A549 (cell line): ENCODE results near the gene BCAS3. TPM values are rescaled to one million over a fixed set of nuclear protein-coding genes. Genes with fewer than 3 reads are reported as not detected.

Experiments used
- ATAC-seq, 2 experiments: fragments of 200-7000 bp in 1 of 2; fragments of >200 bp in 1 of 2; cut with Nextera tagmentation in 1 of 2; cut with Tn5 transposase in 1 of 2; 3 replicates each; pipeline versions ENCODE4 v1.8.0 to v1.9.1; 2018 to 2020; ENCODE audit warnings: mild to moderate bottlenecking in 1 of 2, moderate library complexity in 1 of 2
- CTCF ChIA-PET: fragments of 300-600 bp; sonication (Branson Sonifier 250); formaldehyde crosslinking; extraction: SDS; loops from one replicate; lab custom pipeline; 2021; ENCODE audit warnings: antibody characterized with exemption, inconsistent platforms; lab: Yijun Ruan, JAX
- POLR2A ChIA-PET: fragments of 350-600 bp; formaldehyde crosslinking; extraction: SDS; loops from one replicate; lab custom pipeline; 2021; ENCODE audit warnings: antibody characterized with exemption, inconsistent platforms; lab: Yijun Ruan, JAX
- DNase-seq, 2 experiments: peaks; one replicate each; pipeline versions ENCODE4 v3.0.0 to v3.0.0-alpha.2; 2011 to 2016; ENCODE audit warnings: low read depth in 1 of 2, low spot score in 1 of 2
- FAIRE-seq: peaks from 2 replicates; lab custom pipeline; 2011; peaks lifted over from hg19 to GRCh38; lab: Jason Lieb, UNC
- H3K27ac ChIP-seq, 2 experiments: fragments of >200 bp; sonication (Bioruptor Twin); formaldehyde crosslinking; 3 replicates each; pipeline ENCODE4 v1.5.1; 2016 to 2017
- H3K4me1 ChIP-seq: fragments of >200 bp; sonication (Bioruptor Twin); formaldehyde crosslinking; 3 replicates; pipeline ENCODE4 v1.6.1; 2016
- H3K4me2 ChIP-seq: fragments of >200 bp; sonication (Bioruptor Twin); formaldehyde crosslinking; 3 replicates; pipeline ENCODE4 v1.6.1; 2016
- H3K4me3 ChIP-seq: fragments of >200 bp; sonication (Bioruptor Twin); formaldehyde crosslinking; 3 replicates; pipeline ENCODE4 v1.5.1; 2016
- H3K9me3 ChIP-seq: fragments of >200 bp; sonication (Bioruptor Twin); formaldehyde crosslinking; 3 replicates; pipeline ENCODE4 v1.6.1; 2016
- BHLHE40 ChIP-seq: IDR thresholded peaks from 2 replicates; pipeline ENCODE4 v1.6.1; 2012; ENCODE audit warnings: low read depth, low read length, inconsistent platforms
- CHD4 ChIP-seq: fragments of 200-600 bp; sonication (generic); IDR thresholded peaks from 2 replicates; pipeline ENCODE4 v1.6.1; 2016; ENCODE audit warnings: antibody characterized with exemption, mild to moderate bottlenecking, borderline replicate concordance
- EP300 ChIP-seq, 2 experiments: fragments of >200 bp; sonication (Bioruptor Twin); formaldehyde crosslinking; IDR thresholded peaks; 2 replicates in 1 of 2; 3 replicates in 1 of 2; pipeline ENCODE4 v1.6.1; 2016 to 2017
- FOSB ChIP-seq: fragments of 250-450 bp; sonication (Bioruptor Pico); IDR thresholded peaks from 2 replicates; pipeline ENCODE4 v1.5.0; 2020; ENCODE audit warnings: mild to moderate bottlenecking, moderate library complexity
- FOXS1 ChIP-seq: fragments of 250-450 bp; sonication (Bioruptor Pico); IDR thresholded peaks from 2 replicates; pipeline ENCODE4 v1.5.0; 2020; ENCODE audit warnings: mild to moderate bottlenecking, moderate library complexity
- JUN ChIP-seq, 2 experiments: fragments of >200 bp; sonication (Bioruptor Twin); formaldehyde crosslinking; IDR thresholded peaks; 2 replicates in 1 of 2; 3 replicates in 1 of 2; pipeline ENCODE4 v1.6.1; 2016 to 2017
- JUNB ChIP-seq: fragments of >200 bp; sonication (Bioruptor Twin); formaldehyde crosslinking; IDR thresholded peaks from 2 replicates; pipeline ENCODE4 v1.6.1; 2016
- KDM1A ChIP-seq: fragments of 200-600 bp; sonication (generic); IDR thresholded peaks from 2 replicates; pipeline ENCODE4 v1.6.1; 2016; ENCODE audit warnings: low read depth, mild to moderate bottlenecking
- MYC ChIP-seq: IDR thresholded peaks from 2 replicates; pipeline ENCODE4 v1.6.1; 2012; ENCODE audit warnings: mild to moderate bottlenecking, inconsistent platforms, low read length, improper control_type of control experiment, borderline replicate concordance
- RAD21 ChIP-seq, 2 experiments: fragments of >200 bp in 1 of 2; sonication (Bioruptor Twin) in 1 of 2; formaldehyde crosslinking in 1 of 2; IDR thresholded peaks in 1 of 2; conservative IDR thresholded peaks in 1 of 2; 2 replicates in 1 of 2; 3 replicates in 1 of 2; pipeline ENCODE4 v1.6.1; 2012 to 2018; ENCODE audit warnings: inconsistent platforms in 1 of 2
- RNF2 ChIP-seq: fragments of 200-600 bp; sonication (generic); IDR thresholded peaks from 2 replicates; pipeline ENCODE4 v1.6.1; 2016; ENCODE audit warnings: low read depth, mild to moderate bottlenecking, antibody characterized with exemption, moderate library complexity, borderline replicate concordance
- SREBF2 ChIP-seq: fragments of 450-650 bp; IDR thresholded peaks from 2 replicates; pipeline ENCODE4 v1.6.1; 2014; ENCODE audit warnings: mild to moderate bottlenecking, moderate library complexity
- TFCP2L1 ChIP-seq: fragments of 250-450 bp; sonication (Bioruptor Pico); IDR thresholded peaks from 2 replicates; pipeline ENCODE4 v1.5.0; 2021; ENCODE audit warnings: mild to moderate bottlenecking
- ZC3H11A ChIP-seq: fragments of 450-650 bp; IDR thresholded peaks from 2 replicates; pipeline ENCODE4 v1.6.1; 2014; ENCODE audit warnings: antibody characterized with exemption, mild to moderate bottlenecking
- WGBS: methylation state at CpG from one replicate; pipeline ENCODE4 v1.1.6; 2017; ENCODE audit errors: missing lambda C conversion rate; 5-methylcytosine and 5-hydroxymethylcytosine counted together
- polyA plus RNA-seq, 4 experiments: library from polyadenylated mRNA; depleted of rRNA in 3 of 4; stranded (reverse); fragments of >200 nt; fragmentation: RNase III in 1 of 4; extraction: RNeasy Plus Mini Kit Qiagen cat#74134 plus additional on column Dnase treatment in 1 of 4; gene quantifications; 2 replicates in 3 of 4; 3 replicates in 1 of 4; pipeline ENCODE4 v1.2.3, GENCODE V29; 2011 to 2017
- TF ChIP-seq, protein P1 (sequence below): fragments of 150-350 bp; IDR thresholded peaks from 2 replicates; pipeline ENCODE4 v1.6.1; 2014; ENCODE audit warnings: low read depth, mild to moderate bottlenecking, low read length
- TF ChIP-seq, protein P2 (sequence below): fragments of >200 bp; sonication (Bioruptor Twin); formaldehyde crosslinking; IDR thresholded peaks from 2 replicates; pipeline ENCODE4 v1.6.1; 2016
- TF ChIP-seq, protein P3 (sequence below): fragments of 200-600 bp; sonication (generic); IDR thresholded peaks from 2 replicates; pipeline ENCODE4 v1.6.1; 2016; ENCODE audit warnings: antibody characterized with exemption, mild to moderate bottlenecking, moderate library complexity
- TF ChIP-seq, protein P4 (sequence below): fragments of 450-650 bp; IDR thresholded peaks from 2 replicates; pipeline ENCODE4 v1.6.1; 2014; ENCODE audit warnings: antibody characterized with exemption

The BCAS3 gene
- polyA plus RNA-seq, 2 of the 4 experiments (the other 2 are of a cell fraction), result 14.7 to 43.4 TPM

DNA sequence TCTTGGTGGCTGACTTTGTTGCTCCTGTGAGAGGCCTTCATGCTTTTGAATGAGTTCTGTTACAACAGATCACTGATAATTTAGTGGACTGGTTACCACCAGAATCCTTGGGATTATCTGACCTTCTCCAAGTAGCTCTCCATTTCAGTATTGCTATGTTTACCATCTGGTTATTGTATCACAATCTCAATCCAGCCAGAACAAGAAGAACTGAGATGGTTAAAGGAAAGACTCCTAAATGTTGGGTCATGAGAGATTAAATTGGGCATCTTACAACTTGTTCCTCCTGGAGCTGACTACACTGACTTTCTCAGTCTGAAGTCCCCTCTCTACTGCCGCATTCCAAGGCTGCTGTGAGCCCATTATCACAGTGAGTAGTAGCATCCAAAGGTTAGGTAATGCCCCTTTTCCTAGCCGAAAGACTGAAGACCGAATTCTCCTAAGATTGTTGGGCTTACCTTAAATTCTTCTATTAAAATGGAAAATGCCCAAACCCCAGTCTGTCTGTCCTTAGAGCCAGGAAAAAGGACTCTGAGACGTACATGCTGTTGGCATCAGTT, 540.3 kb downstream of the BCAS3 start (continued):
- TF ChIP-seq, protein P1, sequence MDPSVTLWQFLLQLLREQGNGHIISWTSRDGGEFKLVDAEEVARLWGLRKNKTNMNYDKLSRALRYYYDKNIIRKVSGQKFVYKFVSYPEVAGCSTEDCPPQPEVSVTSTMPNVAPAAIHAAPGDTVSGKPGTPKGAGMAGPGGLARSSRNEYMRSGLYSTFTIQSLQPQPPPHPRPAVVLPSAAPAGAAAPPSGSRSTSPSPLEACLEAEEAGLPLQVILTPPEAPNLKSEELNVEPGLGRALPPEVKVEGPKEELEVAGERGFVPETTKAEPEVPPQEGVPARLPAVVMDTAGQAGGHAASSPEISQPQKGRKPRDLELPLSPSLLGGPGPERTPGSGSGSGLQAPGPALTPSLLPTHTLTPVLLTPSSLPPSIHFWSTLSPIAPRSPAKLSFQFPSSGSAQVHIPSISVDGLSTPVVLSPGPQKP, result no peak
- no peak for TF ChIP-seq RNF2

DNA sequence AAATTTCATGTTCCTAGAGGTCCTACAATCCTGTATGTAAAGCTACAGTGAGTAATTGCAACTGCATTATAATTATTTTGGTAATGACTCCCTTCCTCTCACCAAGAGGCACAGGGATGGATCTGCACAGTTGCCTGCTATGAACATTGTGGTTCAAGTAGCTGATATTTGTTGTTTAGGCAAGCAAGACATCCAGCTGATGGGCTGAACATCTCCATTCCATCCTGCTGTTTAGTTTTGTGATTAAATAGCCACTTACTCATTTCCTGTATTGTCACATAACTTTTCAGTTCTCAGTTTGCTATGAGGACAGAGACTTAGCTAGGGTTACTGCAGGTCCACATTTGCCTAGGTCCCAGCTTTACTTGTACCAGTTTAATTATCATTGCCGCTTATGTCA, 540.8 kb downstream of the BCAS3 start:
- DNase-seq, result peak in 1 of 2 experiments; percentile 12
- peaks cover 15% of the 10 kb centered on the region; the same call in 2 of the 3 replicates for H3K4me1 ChIP-seq
- FAIRE-seq, result peak; percentile 59
- peak in 1 of 2 experiments; percentile 61; a peak in 2 of 6 replicates for ATAC-seq
- H3K9me3 ChIP-seq, result no peaks in the 10 kb centered on the region
- WGBS, result 93% methylated on average over 1 of the region's 1 CpG
- 0 out of 6 replicates have a peak overlapping the region, but pooled peaks of 1 of the 2 experiments have one; percentile 4 for H3K27ac ChIP-seq
- peak overlapping the region; percentile 29; the same call in 2 of the 3 replicates for H3K4me2 ChIP-seq
- ChIA-PET CTCF (interaction anchor here (1.1 to 2.8 kb wide), 5 partner anchors 10 to 476 kb away, joined by 3 to 9 read pairs (median 3); no protein-coding TSS in a partner anchor), POLR2A (interaction anchor here (0.6 kb wide), 1 partner anchor 17 kb away, joined by 3 read pairs; no protein-coding TSS in a partner anchor)
- TF ChIP-seq FOXS1 (no peak), RAD21 (conservative IDR thresholded peaks at IDR 0.05 in 1 of 2, IDR thresholded peaks at IDR 0.05 in 1 of 2) (no peak), BHLHE40 (no peak), CHD4 (no peak), EP300 (IDR thresholded peaks at IDR 0.05) (no peak), KDM1A (no peak), TFCP2L1 (CRISPR knock-in tag) (no peak), JUN (IDR thresholded peaks at IDR 0.05) (no peak), FOSB (CRISPR knock-in tag) (no peak), ZC3H11A (no peak), JUNB (no peak), MYC (no peak), SREBF2 (no peak)
- TF ChIP-seq, protein P1, result no peak
- TF ChIP-seq, protein P2, sequence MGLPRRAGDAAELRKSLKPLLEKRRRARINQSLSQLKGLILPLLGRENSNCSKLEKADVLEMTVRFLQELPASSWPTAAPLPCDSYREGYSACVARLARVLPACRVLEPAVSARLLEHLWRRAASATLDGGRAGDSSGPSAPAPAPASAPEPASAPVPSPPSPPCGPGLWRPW, result no peak
- TF ChIP-seq, protein P3, sequence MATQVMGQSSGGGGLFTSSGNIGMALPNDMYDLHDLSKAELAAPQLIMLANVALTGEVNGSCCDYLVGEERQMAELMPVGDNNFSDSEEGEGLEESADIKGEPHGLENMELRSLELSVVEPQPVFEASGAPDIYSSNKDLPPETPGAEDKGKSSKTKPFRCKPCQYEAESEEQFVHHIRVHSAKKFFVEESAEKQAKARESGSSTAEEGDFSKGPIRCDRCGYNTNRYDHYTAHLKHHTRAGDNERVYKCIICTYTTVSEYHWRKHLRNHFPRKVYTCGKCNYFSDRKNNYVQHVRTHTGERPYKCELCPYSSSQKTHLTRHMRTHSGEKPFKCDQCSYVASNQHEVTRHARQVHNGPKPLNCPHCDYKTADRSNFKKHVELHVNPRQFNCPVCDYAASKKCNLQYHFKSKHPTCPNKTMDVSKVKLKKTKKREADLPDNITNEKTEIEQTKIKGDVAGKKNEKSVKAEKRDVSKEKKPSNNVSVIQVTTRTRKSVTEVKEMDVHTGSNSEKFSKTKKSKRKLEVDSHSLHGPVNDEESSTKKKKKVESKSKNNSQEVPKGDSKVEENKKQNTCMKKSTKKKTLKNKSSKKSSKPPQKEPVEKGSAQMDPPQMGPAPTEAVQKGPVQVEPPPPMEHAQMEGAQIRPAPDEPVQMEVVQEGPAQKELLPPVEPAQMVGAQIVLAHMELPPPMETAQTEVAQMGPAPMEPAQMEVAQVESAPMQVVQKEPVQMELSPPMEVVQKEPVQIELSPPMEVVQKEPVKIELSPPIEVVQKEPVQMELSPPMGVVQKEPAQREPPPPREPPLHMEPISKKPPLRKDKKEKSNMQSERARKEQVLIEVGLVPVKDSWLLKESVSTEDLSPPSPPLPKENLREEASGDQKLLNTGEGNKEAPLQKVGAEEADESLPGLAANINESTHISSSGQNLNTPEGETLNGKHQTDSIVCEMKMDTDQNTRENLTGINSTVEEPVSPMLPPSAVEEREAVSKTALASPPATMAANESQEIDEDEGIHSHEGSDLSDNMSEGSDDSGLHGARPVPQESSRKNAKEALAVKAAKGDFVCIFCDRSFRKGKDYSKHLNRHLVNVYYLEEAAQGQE, result no peak
- TF ChIP-seq, protein P4, sequence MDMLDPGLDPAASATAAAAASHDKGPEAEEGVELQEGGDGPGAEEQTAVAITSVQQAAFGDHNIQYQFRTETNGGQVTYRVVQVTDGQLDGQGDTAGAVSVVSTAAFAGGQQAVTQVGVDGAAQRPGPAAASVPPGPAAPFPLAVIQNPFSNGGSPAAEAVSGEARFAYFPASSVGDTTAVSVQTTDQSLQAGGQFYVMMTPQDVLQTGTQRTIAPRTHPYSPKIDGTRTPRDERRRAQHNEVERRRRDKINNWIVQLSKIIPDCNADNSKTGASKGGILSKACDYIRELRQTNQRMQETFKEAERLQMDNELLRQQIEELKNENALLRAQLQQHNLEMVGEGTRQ, result no peak
- H3K4me3 ChIP-seq, result no peak overlapping the region
